ENCODE data around the gene ABT1. TPM values are rescaled to one million over a fixed set of nuclear protein-coding genes. Genes with fewer than 3 reads are reported as not detected.

ABT1 gene
- total RNA-seq, 1 donor from 2014 or later: 12.6 TPM

DNA sequence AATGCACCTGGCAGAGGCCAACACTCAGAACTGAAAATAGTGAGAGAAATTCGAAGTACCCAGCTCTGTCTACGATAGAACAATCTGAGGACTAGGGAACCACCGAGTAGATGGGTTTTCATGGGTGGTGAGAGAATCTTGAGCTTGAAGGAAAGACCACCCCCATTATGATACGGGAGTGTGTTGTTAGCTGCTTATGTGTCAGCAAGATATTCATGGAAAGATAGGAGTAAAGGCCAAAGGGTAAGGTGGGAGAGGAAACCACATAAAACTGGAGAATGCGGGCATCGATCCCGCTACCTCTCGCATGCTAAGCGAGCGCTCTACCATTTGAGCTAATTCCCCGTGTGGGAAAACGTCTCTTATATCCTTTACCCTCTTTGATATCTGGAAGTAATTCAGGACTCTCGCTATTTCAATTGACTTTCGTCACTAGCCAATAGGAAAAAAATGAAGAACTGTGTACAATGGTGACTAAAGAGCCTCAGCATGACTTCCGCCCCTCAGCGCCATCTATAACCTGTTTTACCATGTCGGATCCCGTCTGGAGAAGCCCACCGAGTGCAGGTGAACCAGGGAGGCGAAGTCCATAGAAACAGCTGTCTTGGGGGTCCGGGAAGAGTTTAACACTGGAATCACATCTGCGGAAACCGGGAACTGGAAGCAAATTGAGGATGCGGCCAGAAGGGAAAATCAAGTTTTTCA, 25.0 kb upstream of the ABT1 start:
- DNase-seq (ENCODE audit: low spot score in 2 of 2) (no peak), FAIRE-seq (no peak)

DNA sequence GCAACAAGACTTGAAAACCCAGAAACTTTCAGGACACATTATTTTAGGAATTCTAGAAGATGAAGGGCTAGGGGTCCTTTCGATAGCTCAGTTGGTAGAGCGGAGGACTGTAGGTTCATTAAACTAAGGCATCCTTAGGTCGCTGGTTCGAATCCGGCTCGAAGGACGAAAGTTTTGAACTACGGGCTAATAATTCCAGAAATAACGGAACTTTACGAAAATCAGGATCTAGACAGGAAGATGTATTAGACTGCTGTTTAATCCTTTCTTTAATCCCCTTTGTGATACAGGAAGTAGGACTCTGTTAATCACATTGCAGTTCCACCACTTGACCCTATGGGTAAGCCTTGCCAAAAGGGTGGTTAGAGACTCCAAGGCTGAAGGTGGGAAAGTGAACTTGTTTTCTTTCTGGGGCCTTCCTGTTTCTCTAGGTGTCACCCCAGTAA, 21.2 kb upstream of the ABT1 start:
- DNase-seq (ENCODE audit: low spot score in 2 of 2): no peak

DNA sequence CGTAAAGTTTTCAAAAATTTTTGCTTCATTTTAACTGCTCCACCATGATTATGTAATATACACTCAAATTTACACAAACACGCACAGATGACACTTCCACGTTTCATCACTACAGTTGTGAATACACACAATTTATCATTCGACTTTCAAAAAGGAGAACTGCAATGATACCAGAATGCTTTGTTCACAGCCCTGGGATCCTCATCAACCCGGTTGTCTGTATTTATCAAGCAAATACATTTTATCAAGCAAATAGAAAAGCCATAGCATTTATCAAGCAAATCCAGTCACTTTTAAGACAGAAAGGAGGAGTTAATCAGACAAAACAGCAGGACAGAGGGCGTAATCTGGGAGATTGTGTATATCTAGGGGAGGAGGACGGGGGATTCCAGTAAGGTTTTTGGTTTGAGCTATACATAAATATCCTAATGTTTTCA, 20.3 kb upstream of the ABT1 start:
- FAIRE-seq (no peak), DNase-seq (ENCODE audit: low spot score in 2 of 2) (no peak)

More for the DNA sequence above, 21.2 kb upstream of the ABT1 start:
- FAIRE-seq: no peak

GRCh38 chr6:26576929-26577719, 19.6 kb upstream of the ABT1 start:
- DNase-seq (ENCODE audit: low spot score in 2 of 2) (no peak), FAIRE-seq (no peak)

- FAIRE-seq (no peak), DNase-seq (ENCODE audit: low spot score in 2 of 2) (no peak)
Observed at GRCh38 chr6:26577720-26578072, 19.1 kb upstream of the ABT1 start.

GRCh38 chr6:26578279-26578678, 18.5 kb upstream of the ABT1 start:
- FAIRE-seq (no peak), DNase-seq (ENCODE audit: low spot score in 2 of 2) (no peak)

- no peak for FAIRE-seq
- DNase-seq (ENCODE audit: low spot score in 2 of 2): no peak
Observed at GRCh38 chr6:26578741-26579140, 18.0 kb upstream of the ABT1 start.

- FAIRE-seq: no peak
Observed at GRCh38 chr6:26581164-26581915, 15.4 kb upstream of the ABT1 start.

DNA sequence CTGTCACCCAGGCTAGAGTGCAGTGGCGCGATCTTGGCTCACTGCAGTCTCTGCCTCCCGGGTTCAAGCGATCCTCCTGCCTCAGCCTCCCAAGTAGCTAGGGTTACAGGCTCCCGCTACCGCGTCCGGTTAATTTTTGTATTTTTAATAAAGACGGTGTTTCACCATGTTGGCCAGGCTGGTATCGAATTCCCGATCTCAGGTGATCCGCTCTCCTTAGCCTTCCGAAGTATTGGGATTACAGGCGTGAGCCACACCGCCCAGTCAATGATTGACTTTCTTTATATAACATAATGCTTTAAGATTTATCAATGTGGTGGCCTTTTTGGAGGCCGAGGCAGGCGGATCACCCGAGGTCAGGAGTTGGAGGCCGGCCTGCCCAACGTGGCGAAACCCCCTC, 7.8 kb upstream of the ABT1 start:
- DNase-seq (ENCODE audit: low spot score in 2 of 2) (no peak), FAIRE-seq (no peak)

More at GRCh38 chr6:26581164-26581915, 15.4 kb upstream of the ABT1 start:
- no peak for DNase-seq (ENCODE audit: low spot score in 2 of 2)

GRCh38 chr6:26592649-26593048, 4.1 kb upstream of the ABT1 start:
- DNase-seq (ENCODE audit: low spot score in 2 of 2): no peak
- FAIRE-seq: no peak

DNA sequence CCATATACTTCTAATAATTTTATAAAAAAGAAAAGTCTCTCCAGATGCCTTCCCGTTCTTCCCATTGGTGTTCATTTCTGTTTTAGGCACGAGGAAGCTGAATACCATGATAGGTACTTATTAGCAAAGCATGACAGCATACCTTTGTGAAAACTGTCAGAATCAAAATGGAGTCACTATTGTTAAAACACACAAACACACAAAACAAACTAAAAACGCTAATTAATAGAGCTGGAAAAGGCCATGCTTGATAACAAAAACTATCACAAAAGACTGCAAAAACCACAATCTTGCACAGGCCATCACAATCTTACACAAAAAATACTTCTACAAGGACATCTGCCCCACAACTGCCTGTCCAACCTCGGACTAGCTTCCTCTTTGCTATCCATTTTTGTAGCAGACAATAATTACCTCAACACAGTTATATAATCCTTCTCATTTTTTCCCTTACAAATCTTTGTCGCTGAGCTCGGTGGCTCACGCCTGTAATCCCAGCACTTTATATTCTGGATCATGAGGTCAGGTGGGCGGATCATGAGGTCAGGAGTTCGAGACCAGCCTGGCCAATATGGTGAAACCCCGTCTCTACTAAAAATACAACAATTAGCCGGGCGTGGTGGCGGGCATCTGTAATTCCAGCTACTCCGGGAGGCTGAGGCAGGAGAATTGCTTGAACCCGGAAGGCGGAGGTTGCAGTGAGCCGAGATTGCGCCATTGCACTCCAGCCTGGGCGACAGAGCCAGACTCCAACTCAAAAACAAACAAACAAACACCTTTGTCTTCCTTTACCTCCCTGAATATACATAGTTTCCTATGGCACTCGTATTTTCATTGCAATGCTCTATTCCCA, 3.2 kb upstream of the ABT1 start:
- no peak for FAIRE-seq
- DNase-seq (ENCODE audit: low spot score in 2 of 2): no peak

DNA sequence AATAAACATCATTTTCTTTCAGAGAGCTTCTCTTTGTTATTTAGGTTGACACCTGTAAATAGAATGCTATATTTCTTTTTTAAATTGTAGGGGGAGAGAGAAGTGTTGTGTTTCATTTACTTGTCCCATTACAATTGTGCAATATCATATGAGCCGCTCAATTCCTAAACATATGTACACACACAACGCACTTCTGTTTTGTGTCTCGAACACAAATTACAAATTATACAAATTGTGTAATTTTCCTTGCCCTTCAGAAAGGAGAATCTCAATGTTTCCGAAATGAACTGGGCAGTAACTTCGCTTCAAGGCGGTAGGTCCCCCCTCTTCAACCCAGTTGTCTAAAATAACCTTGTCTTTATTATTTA, 2.6 kb upstream of the ABT1 start:
- DNase-seq (ENCODE audit: low spot score in 2 of 2) (no peak), FAIRE-seq (no peak)

DNA sequence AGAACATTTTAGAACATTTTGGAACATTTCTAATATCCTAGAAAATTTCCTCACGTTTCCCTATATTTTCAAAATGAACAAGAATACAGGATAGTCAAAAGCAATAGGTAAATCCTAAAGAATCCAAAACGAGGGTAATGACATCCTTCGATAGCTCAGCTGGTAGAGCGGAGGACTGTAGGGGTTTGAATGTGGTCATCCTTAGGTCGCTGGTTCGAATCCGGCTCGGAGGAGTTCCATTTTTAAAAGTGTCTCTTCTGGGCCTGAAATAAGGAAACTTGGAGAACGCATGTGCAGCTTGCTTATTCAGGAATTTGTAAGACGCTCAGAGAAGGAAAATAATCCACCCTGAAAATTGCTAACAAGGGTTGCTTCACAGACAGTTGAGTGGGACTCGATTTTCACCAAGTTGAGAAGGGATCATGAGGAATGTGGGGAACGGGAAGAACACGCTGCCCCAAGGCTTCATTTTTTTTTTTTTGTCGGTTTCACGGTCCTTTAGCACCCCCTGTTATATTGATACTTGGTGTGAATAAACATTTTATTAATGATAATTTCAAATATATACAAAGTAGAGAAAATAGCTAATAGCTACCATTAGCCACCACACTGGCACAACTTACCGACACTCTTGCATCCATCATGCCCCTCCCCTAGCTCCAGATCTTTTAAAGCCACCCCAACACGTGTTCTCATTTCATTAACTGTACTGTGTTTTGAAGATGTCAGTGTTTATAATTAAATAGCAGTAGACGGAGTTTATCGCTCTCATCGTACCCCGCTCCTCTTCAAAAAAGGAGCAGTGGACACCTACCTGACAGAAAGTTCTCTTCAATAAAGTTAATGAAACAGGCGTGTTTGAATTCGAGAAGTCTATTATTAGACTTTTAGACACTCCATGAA, 1.8 kb upstream of the ABT1 start:
- DNase-seq (ENCODE audit: low spot score in 2 of 2) (no peak), FAIRE-seq (no peak)

GRCh38 chr6:26595669-26596269, 984 bp upstream of the ABT1 start:
- FAIRE-seq: no peak
- peak; percentile 60 to 69 for DNase-seq (ENCODE audit: low spot score in 2 of 2)

DNA sequence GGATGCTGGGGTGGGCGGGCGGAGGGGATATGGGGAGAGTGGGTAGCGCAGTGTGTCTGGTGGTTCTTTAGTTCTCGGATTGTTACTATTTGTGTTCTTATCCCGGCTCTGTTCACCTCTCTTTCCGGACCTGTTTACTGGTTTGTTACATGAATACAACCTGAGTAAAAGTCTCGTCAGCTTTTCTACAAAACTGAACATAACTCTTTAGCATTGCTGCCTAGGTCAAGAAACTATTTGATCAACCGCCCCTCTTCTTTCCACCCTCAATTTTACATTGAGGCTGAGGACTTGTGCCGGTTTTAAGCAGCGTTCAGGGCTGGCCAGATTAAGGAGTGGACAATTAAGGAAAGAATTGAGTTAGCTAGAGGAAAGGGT, 625 bp downstream of the ABT1 start:
- DNase-seq (ENCODE audit: low spot score in 2 of 2): no peak
- no peak for FAIRE-seq

DNA sequence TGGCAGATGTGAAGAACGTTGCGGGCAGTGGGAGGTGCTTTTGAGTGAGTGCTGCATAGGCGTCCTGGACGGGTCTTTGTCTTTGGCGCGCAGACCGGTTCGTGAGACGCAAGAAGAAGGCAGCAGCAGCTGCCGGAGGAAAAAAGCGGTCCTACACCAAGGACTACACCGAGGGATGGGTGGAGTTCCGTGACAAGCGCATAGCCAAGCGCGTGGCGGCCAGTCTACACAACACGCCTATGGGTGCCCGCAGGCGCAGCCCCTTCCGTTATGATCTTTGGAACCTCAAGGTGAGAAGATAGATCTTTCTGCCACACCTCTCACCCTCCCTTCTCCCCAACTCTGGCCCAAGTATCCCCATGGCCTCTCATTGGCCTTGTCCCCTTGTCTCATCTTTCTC, 1.1 kb downstream of the ABT1 start:
- DNase-seq (ENCODE audit: low spot score in 2 of 2) (no peak), FAIRE-seq (no peak)

GRCh38 chr6:26598267-26598666, 1.5 kb downstream of the ABT1 start:
- FAIRE-seq (no peak), DNase-seq (ENCODE audit: low spot score in 2 of 2) (no peak)

GRCh38 chr6:26599134-26599533, 2.4 kb downstream of the ABT1 start:
- FAIRE-seq (no peak), DNase-seq (ENCODE audit: low spot score in 2 of 2) (no peak)

DNA sequence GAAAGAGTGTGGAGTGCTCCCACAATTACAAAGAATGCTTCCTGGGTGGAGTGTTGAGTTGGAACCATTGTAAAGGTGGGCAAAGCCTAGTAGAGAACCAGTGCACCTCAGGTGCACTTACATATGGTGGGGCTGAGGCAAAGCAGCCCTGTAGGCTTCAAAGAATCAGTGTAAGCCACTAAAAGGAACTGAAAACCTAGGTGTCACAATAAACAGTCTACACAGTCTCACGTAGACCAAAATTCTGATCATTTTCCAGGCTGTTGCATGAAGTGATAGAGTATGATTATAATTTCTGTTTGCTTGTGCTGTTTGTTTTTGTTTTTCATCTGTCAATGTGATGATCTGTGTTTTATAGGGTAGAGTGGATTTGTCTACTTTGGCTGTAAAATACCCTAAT, 2.8 kb downstream of the ABT1 start:
- FAIRE-seq: no peak

More for the DNA sequence above, 2.8 kb downstream of the ABT1 start:
- DNase-seq (ENCODE audit: low spot score in 2 of 2): no peak
